ENCODE measurements around the gene MCUR1. TPM values are rescaled to one million over a fixed set of nuclear protein-coding genes. Genes with fewer than 3 reads are reported as not detected.
A peak's percentile ranks its signal among the peaks of the same experiment; 100 is the strongest.

Gene MCUR1
- total and polyA plus RNA-seq, 2 of the 13 experiments (the other 11 are each of a cell fraction or from before 2014, with no cell fraction given), result 8.0 to 29.6 TPM

GRCh38 chr6:13818341-13818740 lies 4.0 kb upstream of the MCUR1 start (continued):
- no peak for TF ChIP-seq TFAP4 (IDR thresholded peaks at IDR 0.05; ENCODE audit: borderline replicate concordance, low read depth)
- TF ChIP-seq HCFC1 (IDR thresholded peaks at IDR 0.05; ENCODE audit: low read depth, low read length), result no peak
- TF ChIP-seq ZNF562 (CRISPR knock-in tag; IDR thresholded peaks at IDR 0.05; ENCODE audit: borderline replicate concordance), result no peak
- no peak for TF ChIP-seq CC2D1A (CRISPR knock-in tag; IDR thresholded peaks at IDR 0.05)
- no peak for TF ChIP-seq FOXO4 (CRISPR knock-in tag; conservative IDR thresholded peaks at IDR 0.05)
- TF ChIP-seq, protein P1, sequence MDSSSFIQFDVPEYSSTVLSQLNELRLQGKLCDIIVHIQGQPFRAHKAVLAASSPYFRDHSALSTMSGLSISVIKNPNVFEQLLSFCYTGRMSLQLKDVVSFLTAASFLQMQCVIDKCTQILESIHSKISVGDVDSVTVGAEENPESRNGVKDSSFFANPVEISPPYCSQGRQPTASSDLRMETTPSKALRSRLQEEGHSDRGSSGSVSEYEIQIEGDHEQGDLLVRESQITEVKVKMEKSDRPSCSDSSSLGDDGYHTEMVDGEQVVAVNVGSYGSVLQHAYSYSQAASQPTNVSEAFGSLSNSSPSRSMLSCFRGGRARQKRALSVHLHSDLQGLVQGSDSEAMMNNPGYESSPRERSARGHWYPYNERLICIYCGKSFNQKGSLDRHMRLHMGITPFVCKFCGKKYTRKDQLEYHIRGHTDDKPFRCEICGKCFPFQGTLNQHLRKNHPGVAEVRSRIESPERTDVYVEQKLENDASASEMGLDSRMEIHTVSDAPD (CRISPR knock-in tag; IDR thresholded peaks at IDR 0.05), result no peak
- no peak for TF ChIP-seq JUNB (CRISPR knock-in tag; IDR thresholded peaks at IDR 0.05; ENCODE audit: borderline replicate concordance)
- TF ChIP-seq MXD3 (CRISPR knock-in tag; IDR thresholded peaks at IDR 0.05), result no peak
- TF ChIP-seq ZSCAN20 (CRISPR knock-in tag; IDR thresholded peaks at IDR 0.05; ENCODE audit: borderline replicate concordance), result no peak
- TF ChIP-seq ZNF430 (CRISPR knock-in tag; IDR thresholded peaks at IDR 0.05), result no peak
- TF ChIP-seq SATB2 (CRISPR knock-in tag; IDR thresholded peaks at IDR 0.05), result 0 out of 2 replicates have a peak, but pooled peaks have one; percentile 38
- no peak for TF ChIP-seq TFDP1 (CRISPR knock-in tag; IDR thresholded peaks at IDR 0.05; ENCODE audit: borderline replicate concordance)
- TF ChIP-seq, protein P2, sequence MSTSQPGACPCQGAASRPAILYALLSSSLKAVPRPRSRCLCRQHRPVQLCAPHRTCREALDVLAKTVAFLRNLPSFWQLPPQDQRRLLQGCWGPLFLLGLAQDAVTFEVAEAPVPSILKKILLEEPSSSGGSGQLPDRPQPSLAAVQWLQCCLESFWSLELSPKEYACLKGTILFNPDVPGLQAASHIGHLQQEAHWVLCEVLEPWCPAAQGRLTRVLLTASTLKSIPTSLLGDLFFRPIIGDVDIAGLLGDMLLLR (CRISPR knock-in tag; IDR thresholded peaks at IDR 0.05), result no peak
- TF ChIP-seq ELF1 (CRISPR knock-in tag; IDR thresholded peaks at IDR 0.05), result no peak
- no peak for TF ChIP-seq TFDP2 (CRISPR knock-in tag; IDR thresholded peaks at IDR 0.05)
- TF ChIP-seq KMT2B (CRISPR knock-in tag; IDR thresholded peaks at IDR 0.05), result no peak
- no peak for TF ChIP-seq WIZ (CRISPR knock-in tag; IDR thresholded peaks at IDR 0.05)
- no peak for TF ChIP-seq THYN1 (CRISPR knock-in tag; IDR thresholded peaks at IDR 0.05; ENCODE audit: borderline replicate concordance, low read depth)
- TF ChIP-seq PBX2 (CRISPR knock-in tag; IDR thresholded peaks at IDR 0.05), result no peak
- no peak for TF ChIP-seq SP4 (CRISPR knock-in tag; IDR thresholded peaks at IDR 0.05)
- no peak for TF ChIP-seq ZNF264 (CRISPR knock-in tag; IDR thresholded peaks at IDR 0.05)
- no peak for TF ChIP-seq ZNF260 (CRISPR knock-in tag; IDR thresholded peaks at IDR 0.05; ENCODE audit: borderline replicate concordance, low read depth)
- TF ChIP-seq MAFG (CRISPR knock-in tag; IDR thresholded peaks at IDR 0.05), result no peak

All from HepG2 (cell line).